Testis (tissue), 3 donors: ENCODE data around the gene ESR1. TPM values are rescaled to one million over a fixed set of nuclear protein-coding genes. Genes with fewer than 3 reads are reported as not detected.

Experiments
- DNase-seq: peaks from one replicate; pipeline ENCODE4 v3.0.0-alpha.2; 2019
- H3K27ac ChIP-seq, 2 donors: fragments of 200-600 bp; sonication (generic); one replicate each; pipeline ENCODE4 v1.5.1; 2019
- H3K27me3 ChIP-seq: fragments of 200-600 bp; sonication (generic); one replicate; pipeline ENCODE4 v1.5.1; 2019
- H3K36me3 ChIP-seq: fragments of 200-600 bp; sonication (generic); one replicate; pipeline ENCODE4 v1.5.1; 2017; ENCODE audit warnings: low read depth; ENCODE audit errors: missing control alignments
- H3K4me1 ChIP-seq: fragments of 200-600 bp; sonication (generic); one replicate; pipeline ENCODE4 v1.5.1; 2019
- H3K4me3 ChIP-seq, 2 donors: fragments of 200-600 bp; sonication (generic); one replicate each; pipeline ENCODE4 v1.5.1; 2017 to 2019
- H3K9me3 ChIP-seq: fragments of 200-600 bp; sonication (generic); one replicate; pipeline ENCODE4 v1.5.1; 2017
- POLR2A ChIP-seq: fragments of 450-650 bp; IDR thresholded peaks from one replicate; pipeline ENCODE4 v1.6.1; 2017; ENCODE audit warnings: antibody characterized with exemption, mild to moderate bottlenecking, moderate library complexity
- WGBS, 2 donors: methylation state at CpG; one replicate each; pipeline ENCODE4 v1.1.5; 2018; 5-methylcytosine and 5-hydroxymethylcytosine counted together
- intact Hi-C: fragments of 100-400 bp; cut with DNase I; formaldehyde crosslinking; loops from one replicate; pipeline ENCODE4 v1.15.1; 2023; ENCODE audit warnings: low total_unique reads
- polyA plus RNA-seq: library from polyadenylated mRNA; stranded (reverse); fragments of 350-450 nt; fragmentation: Illumina TruSeq; extraction: RNeasy Lipid Tissue Mini Kit (QIAGEN cat#74804); gene quantifications from one replicate; pipeline ENCODE4 v1.2.3, GENCODE V29; 2014; ENCODE audit warnings: low read depth, low replicate concordance; ENCODE audit not compliant: insufficient read depth
- total RNA-seq, 2 donors: library from RNA; depleted of rRNA; stranded (reverse); fragments of >200 nt; gene quantifications; one replicate each; pipeline ENCODE4 v1.2.3, GENCODE V29; 2016
- TF ChIP-seq, protein P1 (sequence below), 3 experiments: fragments of 450-650 bp in 2 of 3; fragments of 200-600 bp in 1 of 3; sonication (generic) in 1 of 3; IDR thresholded peaks; one replicate each; pipeline ENCODE4 v1.5.1; 2016 to 2019; ENCODE audit warnings: antibody characterized with exemption in 3 of 3, mild to moderate bottlenecking in 2 of 3, moderate library complexity in 1 of 3

ESR1 gene
- total and polyA plus RNA-seq, 3 donors from 2014 or later: 4.3 to 9.3 (median 8.1) TPM

- H3K4me1 ChIP-seq: no peaks in the 10 kb centered on the region
- intact Hi-C loops: no loop called here
- no peaks in the 10 kb centered on the region for H3K9me3 ChIP-seq
- H3K27ac ChIP-seq: no peak overlapping the region
- TF ChIP-seq, protein P1, sequence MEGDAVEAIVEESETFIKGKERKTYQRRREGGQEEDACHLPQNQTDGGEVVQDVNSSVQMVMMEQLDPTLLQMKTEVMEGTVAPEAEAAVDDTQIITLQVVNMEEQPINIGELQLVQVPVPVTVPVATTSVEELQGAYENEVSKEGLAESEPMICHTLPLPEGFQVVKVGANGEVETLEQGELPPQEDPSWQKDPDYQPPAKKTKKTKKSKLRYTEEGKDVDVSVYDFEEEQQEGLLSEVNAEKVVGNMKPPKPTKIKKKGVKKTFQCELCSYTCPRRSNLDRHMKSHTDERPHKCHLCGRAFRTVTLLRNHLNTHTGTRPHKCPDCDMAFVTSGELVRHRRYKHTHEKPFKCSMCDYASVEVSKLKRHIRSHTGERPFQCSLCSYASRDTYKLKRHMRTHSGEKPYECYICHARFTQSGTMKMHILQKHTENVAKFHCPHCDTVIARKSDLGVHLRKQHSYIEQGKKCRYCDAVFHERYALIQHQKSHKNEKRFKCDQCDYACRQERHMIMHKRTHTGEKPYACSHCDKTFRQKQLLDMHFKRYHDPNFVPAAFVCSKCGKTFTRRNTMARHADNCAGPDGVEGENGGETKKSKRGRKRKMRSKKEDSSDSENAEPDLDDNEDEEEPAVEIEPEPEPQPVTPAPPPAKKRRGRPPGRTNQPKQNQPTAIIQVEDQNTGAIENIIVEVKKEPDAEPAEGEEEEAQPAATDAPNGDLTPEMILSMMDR (IDR thresholded peaks at IDR 0.05): no peak
- TF ChIP-seq POLR2A: no peak
- H3K27me3 ChIP-seq: no peaks in the 10 kb centered on the region
- H3K4me3 ChIP-seq: no peak overlapping the region
- DNase-seq: no peak
- WGBS, 2 donors: 80 to 89% methylated on average over 5 of the region's 5 CpGs
- no peaks in the 10 kb centered on the region for H3K36me3 ChIP-seq
These were observed 227.1 kb downstream of the ESR1 start for GRCh38 chr6:152034631-152035030.

GRCh38 chr6:152046118-152046517 is 238.6 kb downstream of the ESR1 start:
- Histone ChIP-seq H3K27ac (no peak overlapping the region), H3K9me3 (no peaks in the 10 kb centered on the region), H3K4me3 (no peak overlapping the region), H3K27me3 (no peaks in the 10 kb centered on the region), H3K36me3 (no peaks in the 10 kb centered on the region), H3K4me1 (no peaks in the 10 kb centered on the region)
- 71 to 82% methylated on average over 2 of the region's 2 CpGs for WGBS, 2 donors
- no peak for TF ChIP-seq POLR2A
- TF ChIP-seq, protein P1 (IDR thresholded peaks at IDR 0.05): no peak
- DNase-seq: no peak
- intact Hi-C loops: no loop called here

- Histone ChIP-seq H3K27me3 (no peaks in the 10 kb centered on the region), H3K4me1 (no peaks in the 10 kb centered on the region), H3K27ac (no peak overlapping the region), H3K9me3 (no peaks in the 10 kb centered on the region), H3K4me3 (no peak overlapping the region), H3K36me3 (no peaks in the 10 kb centered on the region)
- no peak for DNase-seq
- intact Hi-C loops: no loop called here
- TF ChIP-seq, protein P1 (IDR thresholded peaks at IDR 0.05): no peak
- TF ChIP-seq POLR2A: no peak
These were observed 241.4 kb downstream of the ESR1 start for GRCh38 chr6:152048921-152049320.

DNA sequence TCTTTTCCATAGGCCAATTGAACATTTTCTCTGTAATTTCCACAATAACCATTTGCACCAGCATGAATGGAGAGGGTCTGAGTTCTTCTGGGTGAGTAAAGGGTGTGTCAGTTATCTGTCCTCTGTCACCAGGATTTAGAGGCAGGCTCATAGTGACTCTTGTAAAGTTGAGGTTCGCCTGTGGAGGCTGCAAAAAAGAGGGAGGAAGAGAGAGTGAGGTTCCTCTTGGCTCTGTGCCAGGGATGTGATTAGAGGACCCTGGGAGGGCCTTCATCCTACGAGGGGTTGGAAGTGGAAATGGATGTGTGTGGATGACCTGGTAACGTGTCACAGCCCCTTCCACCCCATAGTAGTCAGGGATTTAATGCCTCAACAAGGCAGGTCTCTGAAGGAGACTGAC is 242.0 kb downstream of the ESR1 start:
- WGBS, 2 donors: 47 to 68% methylated on average over 3 of the region's 3 CpGs
- Histone ChIP-seq H3K4me1 (no peaks in the 10 kb centered on the region), H3K27ac (no peak overlapping the region), H3K27me3 (no peaks in the 10 kb centered on the region), H3K4me3 (no peak overlapping the region), H3K9me3 (no peaks in the 10 kb centered on the region), H3K36me3 (no peaks in the 10 kb centered on the region)
- intact Hi-C loops: no loop called here
- TF ChIP-seq POLR2A: no peak
- TF ChIP-seq, protein P1 (IDR thresholded peaks at IDR 0.05): no peak
- DNase-seq: no peak

DNA sequence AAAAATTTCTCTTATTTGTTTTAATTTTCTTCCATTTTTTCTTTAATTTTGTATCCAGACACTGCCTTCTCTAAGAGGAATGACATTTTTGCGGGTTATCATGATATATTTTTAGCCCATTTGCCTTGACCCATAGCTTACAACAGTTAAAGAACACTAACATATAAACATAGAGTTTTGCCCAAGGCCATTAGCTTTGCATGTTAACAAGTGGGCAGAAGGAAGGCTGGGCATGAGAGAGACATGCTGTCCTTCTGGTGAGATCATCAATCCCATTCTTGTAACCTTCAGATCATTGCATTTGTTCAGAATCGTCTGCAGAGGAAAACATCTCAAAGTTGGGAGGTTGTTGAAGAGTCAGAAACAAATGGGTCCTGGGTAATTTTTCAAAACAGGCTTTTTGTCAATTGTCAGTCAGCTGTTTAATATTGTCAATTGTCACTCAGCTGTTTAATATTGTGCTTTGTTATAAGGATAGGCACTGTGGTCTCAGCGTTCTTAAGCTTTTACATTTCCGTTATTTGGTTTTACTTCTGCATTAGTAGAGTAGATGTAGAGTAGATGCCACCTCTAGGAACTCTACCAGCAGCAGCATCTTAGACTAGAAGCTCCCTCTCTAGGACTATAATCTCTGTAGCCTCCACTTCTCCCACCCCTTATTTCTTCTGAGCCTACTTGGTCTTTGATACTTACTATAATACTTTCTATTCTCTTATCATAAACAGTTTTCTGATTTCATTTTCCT is 243.1 kb downstream of the ESR1 start:
- no peaks in the 10 kb centered on the region for H3K9me3 ChIP-seq
- whole genome bisulfite sequencing, 2 donors: 82% methylated on average over 4 of the region's 4 CpGs

More for the DNA sequence above, 243.1 kb downstream of the ESR1 start:
- H3K4me1 ChIP-seq: no peaks in the 10 kb centered on the region
- no peak overlapping the region for H3K27ac ChIP-seq
- intact Hi-C loops: no loop called here
- no peak overlapping the region for H3K4me3 ChIP-seq
- no peaks in the 10 kb centered on the region for H3K36me3 ChIP-seq
- TF ChIP-seq, protein P1 (IDR thresholded peaks at IDR 0.05): no peak
- no peak for TF ChIP-seq POLR2A
- H3K27me3 ChIP-seq: no peaks in the 10 kb centered on the region
- DNase-seq: no peak
